Midbrain (tissue), 1 donor: ENCODE results near the gene OR5D14.

Experiments used
- DNase-seq: peaks from one replicate; lab custom pipeline; 2025; lab: John Stamatoyannopoulos, UW

Gene OR5D14

GRCh38 chr11:55795256-55795655, at the start of gene OR5D14:
Gene OR5D14, plus strand, starts transcription at chr11:55795556. Its CDS starts 0 bp downstream, at chr11:55795556.
- no peak for DNase-seq

GRCh38 chr11:55773138-55773537, 22.2 kb upstream of the OR5D14 start, which contains the start of gene OR5D13:
Gene OR5D13, plus strand, starts transcription at chr11:55773438. Its CDS starts 0 bp downstream, at chr11:55773438.
- DNase-seq = no peak

GRCh38 chr11:55791606-55792005, 3.8 kb upstream of the OR5D14 start:
- DNase-seq = no peak

GRCh38 chr11:55793321-55793720, 2.0 kb upstream of the OR5D14 start:
- no peak for DNase-seq

- no peak for DNase-seq
These were observed 10.9 kb downstream of the OR5D14 start for GRCh38 chr11:55806248-55806647.

- DNase-seq = no peak
These were observed 15.7 kb downstream of the OR5D14 start, which contains the start of gene OR5L1 for GRCh38 chr11:55811067-55811466. Gene OR5L1, plus strand, starts transcription at chr11:55811367. Its CDS starts 100 bp downstream, at chr11:55811467.

GRCh38 chr11:55819330-55819729, 24.0 kb downstream of the OR5D14 start, which contains the start of gene OR5D18:
Gene OR5D18, plus strand, starts transcription at chr11:55819630. Its CDS starts 0 bp downstream, at chr11:55819630.
- DNase-seq = no peak

- no peak for DNase-seq
These were observed 31.6 kb downstream of the OR5D14 start, which contains the start of gene OR5L2 for GRCh38 chr11:55826919-55827318. Gene OR5L2, plus strand, starts transcription at chr11:55827219. Its CDS starts 0 bp downstream, at chr11:55827219.

GRCh38 chr11:55838452-55838851, 43.1 kb downstream of the OR5D14 start, which contains the start of gene OR5D16:
Gene OR5D16, plus strand, starts transcription at chr11:55838752. Its CDS starts 0 bp downstream, at chr11:55838752.
- DNase-seq = no peak
